ENCODE data around the gene HOGA1. TPM values are rescaled to one million over a fixed set of nuclear protein-coding genes. Genes with fewer than 3 reads are reported as not detected.
A peak's percentile ranks its signal among the peaks of the same experiment; 100 is the strongest.

The HOGA1 gene
- total and polyA plus RNA-seq, 2 of the 13 experiments (the other 11 are each of a cell fraction or from before 2014, with no cell fraction given) = 7.6 to 19.5 TPM

- TF ChIP-seq LRRFIP1 (CRISPR knock-in tag; conservative IDR thresholded peaks at IDR 0.05) = no peak
- no peak for TF ChIP-seq ZFP36L1 (CRISPR knock-in tag; IDR thresholded peaks at IDR 0.05)
- TF ChIP-seq ARID3A (IDR thresholded peaks at IDR 0.05; ENCODE audit: low read depth, low read length) = no peak
- no peak for TF ChIP-seq KDM4B (CRISPR knock-in tag; IDR thresholded peaks at IDR 0.05)
- TF ChIP-seq MTERF4 (CRISPR knock-in tag; IDR thresholded peaks at IDR 0.05) = no peak
- no peak for TF ChIP-seq SOX5 (CRISPR knock-in tag; IDR thresholded peaks at IDR 0.05; ENCODE audit: borderline replicate concordance)
- no peak for TF ChIP-seq RELA (CRISPR knock-in tag; IDR thresholded peaks at IDR 0.05)
- TF ChIP-seq JUN (CRISPR knock-in tag; IDR thresholded peaks at IDR 0.05) = no peak
- TF ChIP-seq HNRNPUL1 (IDR thresholded peaks at IDR 0.05; ENCODE audit: low read depth, low read length) = no peak
- TF ChIP-seq ASH2L (IDR thresholded peaks at IDR 0.05; ENCODE audit: insufficient read length, low read depth, low read length) = peak; percentile 58
- no peak for TF ChIP-seq PLRG1 (conservative IDR thresholded peaks at IDR 0.05)
- peak; percentile 85 for TF ChIP-seq UBTF (CRISPR knock-in tag; IDR thresholded peaks at IDR 0.05)
- no peak for TF ChIP-seq CHD2 (IDR thresholded peaks at IDR 0.05; ENCODE audit: low read depth, low read length)
- peak; percentile 99 for TF ChIP-seq NFYC (CRISPR knock-in tag; IDR thresholded peaks at IDR 0.05)
- TF ChIP-seq TCF7 (IDR thresholded peaks at IDR 0.05; ENCODE audit: low read depth) = no peak
- TF ChIP-seq PHF21A (CRISPR knock-in tag; IDR thresholded peaks at IDR 0.05) = 0 out of 2 replicates have a peak, but pooled peaks have one; percentile 16
- TF ChIP-seq TAF15 (IDR thresholded peaks at IDR 0.05; ENCODE audit: low read depth, low read length, poor library complexity, severe bottlenecking) = no peak
- TF ChIP-seq FOSL1 (CRISPR knock-in tag; IDR thresholded peaks at IDR 0.05; ENCODE audit: borderline replicate concordance) = no peak
- no peak for TF ChIP-seq HDAC6 (IDR thresholded peaks at IDR 0.05; ENCODE audit: low read depth, low read length)
- no peak for TF ChIP-seq ZNF432 (CRISPR knock-in tag; IDR thresholded peaks at IDR 0.05; ENCODE audit: borderline replicate concordance)
- no peak for TF ChIP-seq ZNF530 (CRISPR knock-in tag; IDR thresholded peaks at IDR 0.05; ENCODE audit: low read depth)
- peak; percentile 80 for TF ChIP-seq ZFX (CRISPR knock-in tag; IDR thresholded peaks at IDR 0.05; ENCODE audit: low read depth)
- TF ChIP-seq ZNF484 (CRISPR knock-in tag; IDR thresholded peaks at IDR 0.05; ENCODE audit: borderline replicate concordance, low read depth) = no peak
Measured at GRCh38 chr10:97632949-97633884, 49.0 kb downstream of the HOGA1 start, which contains the start of gene MORN4 (continued).

Measured in HepG2 (cell line).